BLaER1 (cell line): ENCODE results near the gene CIBAR2.
A peak's percentile ranks its signal among the peaks of the same experiment; 100 is the strongest.

ENCODE experiments used
- H3K27ac ChIP-seq: shearing (Covaris generic); formaldehyde crosslinking; 2 replicates; pipeline ENCODE4 v1.8.1; 2022
- H3K27me3 ChIP-seq: shearing (Covaris generic); formaldehyde crosslinking; 2 replicates; pipeline ENCODE4 v1.8.1; 2022
- H3K36me3 ChIP-seq: shearing (Covaris generic); formaldehyde crosslinking; 2 replicates; pipeline ENCODE4 v1.8.1; 2022
- H3K4me1 ChIP-seq: shearing (Covaris generic); formaldehyde crosslinking; 2 replicates; pipeline ENCODE4 v1.8.1; 2022
- H3K4me2 ChIP-seq: shearing (Covaris generic); formaldehyde crosslinking; 2 replicates; pipeline ENCODE4 v1.8.1; 2022
- H3K4me3 ChIP-seq: shearing (Covaris generic); formaldehyde crosslinking; 2 replicates; pipeline ENCODE4 v1.8.1; 2022
- H3K9ac ChIP-seq: shearing (Covaris generic); formaldehyde crosslinking; 2 replicates; pipeline ENCODE4 v1.8.1; 2022
- H3K9me3 ChIP-seq: shearing (Covaris generic); formaldehyde crosslinking; 2 replicates; pipeline ENCODE4 v1.8.1; 2022
- H4K20me1 ChIP-seq: shearing (Covaris generic); formaldehyde crosslinking; 2 replicates; pipeline ENCODE4 v1.8.1; 2022
- Cebpa-rat ChIP-seq: shearing (Covaris generic); IDR thresholded peaks from 2 replicates; pipeline ENCODE4 v1.8.1; 2022

CIBAR2 gene

DNA sequence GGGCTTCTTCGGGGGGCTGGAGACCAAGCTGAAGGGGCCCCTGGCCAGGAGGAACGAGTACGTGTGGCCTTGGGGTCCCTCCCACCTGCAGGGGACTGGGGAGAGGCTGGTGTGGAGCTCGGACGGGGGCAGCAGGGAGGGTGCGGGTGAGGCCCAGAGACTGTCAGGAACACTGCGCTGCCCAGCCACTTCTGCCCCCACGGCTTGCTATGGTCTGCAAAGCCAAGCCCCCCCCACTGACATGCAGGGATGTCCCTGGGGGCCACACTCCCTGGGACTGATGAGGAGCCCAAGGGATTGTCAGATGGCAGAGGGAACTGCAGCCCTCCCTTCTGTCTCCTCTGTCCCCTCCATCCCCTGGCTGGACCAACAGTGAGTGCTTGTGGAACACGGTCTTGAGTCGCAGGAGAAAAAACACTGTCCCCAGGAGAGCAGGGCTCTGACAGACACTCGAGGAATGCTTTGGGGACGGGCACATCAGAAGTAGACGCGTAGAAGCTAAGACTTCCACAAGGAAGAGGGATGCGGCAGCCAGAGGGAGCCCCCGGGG lies 34.6 kb downstream of the CIBAR2 start:
- H3K9me3 ChIP-seq, result no peaks in the 10 kb centered on the region
- no peak for TF ChIP-seq Cebpa-rat
- H3K4me2 ChIP-seq, result peak overlapping the region; percentile 66
- no peaks in the 10 kb centered on the region for H3K36me3 ChIP-seq
- no peak overlapping the region for H3K4me3 ChIP-seq
- peaks cover 46% of the 10 kb centered on the region for H3K4me1 ChIP-seq
- no peak overlapping the region for H3K27ac ChIP-seq
- H4K20me1 ChIP-seq, result peaks cover 3% of the 10 kb centered on the region
- H3K27me3 ChIP-seq, result peaks cover 48% of the 10 kb centered on the region
- H3K9ac ChIP-seq, result no peak overlapping the region

DNA sequence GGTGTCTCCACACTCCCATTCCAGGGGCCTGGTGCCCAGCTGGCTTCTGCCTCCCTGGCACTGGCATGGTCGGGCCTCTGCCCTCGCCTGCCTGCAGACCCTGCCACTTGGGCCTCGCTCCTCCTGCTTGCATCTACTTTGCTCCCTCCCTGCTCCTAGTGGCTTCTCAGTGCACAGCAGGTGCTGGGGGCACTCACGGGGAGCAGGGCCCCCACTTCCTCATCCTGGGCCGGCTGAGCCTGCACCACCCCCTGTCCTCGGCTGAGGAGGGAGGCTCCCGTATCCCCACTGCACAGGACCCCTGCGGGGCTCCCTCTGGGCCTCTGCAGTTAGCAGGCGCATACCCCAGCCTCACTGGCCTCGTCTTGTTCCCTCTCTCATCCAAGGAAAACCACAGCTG lies 35.2 kb downstream of the CIBAR2 start:
- Histone ChIP-seq H3K4me2 (peak overlapping the region; percentile 66), H3K9ac (no peak overlapping the region), H4K20me1 (no peaks in the 10 kb centered on the region; the same call in none of the 2 replicates), H3K36me3 (no peaks in the 10 kb centered on the region), H3K9me3 (no peaks in the 10 kb centered on the region), H3K27me3 (peaks cover 42% of the 10 kb centered on the region), H3K4me3 (no peak overlapping the region), H3K4me1 (peaks cover 41% of the 10 kb centered on the region), H3K27ac (no peak overlapping the region)
- no peak for TF ChIP-seq Cebpa-rat

DNA sequence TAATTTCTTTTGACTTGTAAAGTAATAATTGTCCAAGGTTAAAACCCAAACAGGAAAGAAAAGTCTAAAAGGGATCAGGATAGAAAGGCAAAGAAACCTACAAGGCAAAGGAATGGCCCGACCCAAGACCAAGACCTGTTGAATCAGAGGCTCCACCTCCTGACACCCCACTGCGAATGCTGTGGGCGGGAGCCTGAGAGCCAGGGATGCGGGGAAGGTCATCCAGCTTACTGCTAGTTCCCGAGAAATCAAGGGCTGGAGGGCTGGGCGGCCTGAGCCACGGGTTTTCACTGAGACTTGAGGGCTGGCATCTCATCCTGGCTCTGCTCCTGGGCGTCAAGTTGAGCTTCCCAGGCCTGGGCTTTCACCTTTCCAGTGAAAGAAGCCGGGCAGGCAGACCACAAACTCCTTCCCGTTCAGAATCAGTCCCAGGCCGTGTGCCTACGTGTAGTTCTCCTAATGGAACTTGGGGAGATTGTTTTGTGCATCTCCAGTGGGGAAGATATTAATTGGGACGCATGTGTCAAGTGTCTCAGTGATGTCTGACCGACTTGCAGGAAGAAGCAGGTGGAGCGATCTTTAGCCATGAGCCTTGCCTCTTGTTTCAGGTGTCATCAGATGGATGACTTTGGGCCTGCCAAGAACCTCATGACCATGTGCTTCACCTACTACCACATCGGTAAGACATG lies 36.9 kb downstream of the CIBAR2 start:
- Histone ChIP-seq H3K4me1 (peaks cover 32% of the 10 kb centered on the region), H3K27ac (no peak overlapping the region), H4K20me1 (no peaks in the 10 kb centered on the region; the same call in 1 of the 2 replicates), H3K4me3 (no peak overlapping the region), H3K9me3 (no peaks in the 10 kb centered on the region), H3K9ac (no peak overlapping the region), H3K27me3 (peaks cover 42% of the 10 kb centered on the region), H3K36me3 (no peaks in the 10 kb centered on the region), H3K4me2 (no peak overlapping the region)
- TF ChIP-seq Cebpa-rat, result no peak

DNA sequence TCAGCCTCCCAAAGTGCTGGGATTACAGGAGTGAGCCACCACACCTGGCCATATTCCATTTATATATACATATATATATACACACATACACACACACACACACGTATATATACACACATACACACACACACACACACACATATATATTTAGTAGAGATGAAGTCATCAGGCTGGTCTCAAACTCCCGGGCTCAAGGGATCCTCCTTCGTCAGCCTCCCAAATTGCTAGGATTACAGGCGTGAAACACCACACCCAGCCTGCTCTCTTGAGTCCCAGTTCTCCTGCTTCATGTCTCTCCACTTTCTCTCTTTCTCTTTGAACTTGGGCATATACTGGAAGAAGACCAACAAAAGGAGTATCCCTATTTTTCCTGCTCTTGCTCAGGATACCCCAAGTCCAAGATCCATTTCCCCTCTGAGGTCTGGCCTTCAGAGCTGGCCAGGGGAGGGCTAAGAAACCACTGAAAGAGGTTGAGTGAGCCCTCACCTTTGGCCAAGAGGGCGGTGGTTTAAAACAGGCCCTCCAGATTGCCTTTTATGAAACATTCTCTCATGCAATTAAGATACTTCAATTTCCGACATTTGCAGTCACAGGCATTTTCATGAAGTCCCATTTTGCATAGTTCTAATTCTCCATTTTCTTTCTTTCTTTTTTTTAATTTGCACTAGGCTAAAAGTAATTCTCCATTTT lies 37.9 kb downstream of the CIBAR2 start:
- Histone ChIP-seq H3K27ac (no peak overlapping the region), H3K4me2 (no peak overlapping the region), H3K27me3 (peaks cover 45% of the 10 kb centered on the region), H4K20me1 (no peaks in the 10 kb centered on the region; the same call in 1 of the 2 replicates), H3K4me3 (no peak overlapping the region), H3K36me3 (no peaks in the 10 kb centered on the region), H3K4me1 (peaks cover 38% of the 10 kb centered on the region), H3K9me3 (no peaks in the 10 kb centered on the region), H3K9ac (no peak overlapping the region)
- TF ChIP-seq Cebpa-rat, result no peak

DNA sequence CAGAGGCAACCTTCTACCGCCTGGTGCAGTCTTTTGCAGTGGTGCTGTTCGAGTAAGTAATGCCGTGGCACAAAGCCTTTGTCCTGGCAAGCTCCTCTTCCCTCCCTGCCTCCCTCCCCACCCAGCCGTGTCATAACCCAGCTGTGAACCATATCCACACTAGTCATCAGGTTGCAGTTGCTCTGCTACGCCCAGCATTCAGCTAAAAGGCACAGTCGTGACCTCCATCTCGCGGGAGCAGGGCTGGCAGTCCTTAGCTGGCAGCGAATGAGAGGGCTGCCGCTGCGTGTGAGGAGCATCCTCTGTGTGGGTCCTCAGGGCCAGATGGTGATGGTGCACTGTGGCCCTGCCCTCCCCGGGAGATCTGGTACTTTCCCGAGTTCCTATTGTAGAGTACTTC lies 39.3 kb downstream of the CIBAR2 start:
- Histone ChIP-seq H4K20me1 (no peaks in the 10 kb centered on the region; the same call in 1 of the 2 replicates), H3K36me3 (no peaks in the 10 kb centered on the region), H3K4me3 (no peak overlapping the region), H3K9me3 (no peaks in the 10 kb centered on the region), H3K27ac (no peak overlapping the region), H3K4me2 (no peak overlapping the region), H3K9ac (no peak overlapping the region), H3K4me1 (peaks cover 33% of the 10 kb centered on the region), H3K27me3 (peaks cover 40% of the 10 kb centered on the region)
- TF ChIP-seq Cebpa-rat, result no peak

DNA sequence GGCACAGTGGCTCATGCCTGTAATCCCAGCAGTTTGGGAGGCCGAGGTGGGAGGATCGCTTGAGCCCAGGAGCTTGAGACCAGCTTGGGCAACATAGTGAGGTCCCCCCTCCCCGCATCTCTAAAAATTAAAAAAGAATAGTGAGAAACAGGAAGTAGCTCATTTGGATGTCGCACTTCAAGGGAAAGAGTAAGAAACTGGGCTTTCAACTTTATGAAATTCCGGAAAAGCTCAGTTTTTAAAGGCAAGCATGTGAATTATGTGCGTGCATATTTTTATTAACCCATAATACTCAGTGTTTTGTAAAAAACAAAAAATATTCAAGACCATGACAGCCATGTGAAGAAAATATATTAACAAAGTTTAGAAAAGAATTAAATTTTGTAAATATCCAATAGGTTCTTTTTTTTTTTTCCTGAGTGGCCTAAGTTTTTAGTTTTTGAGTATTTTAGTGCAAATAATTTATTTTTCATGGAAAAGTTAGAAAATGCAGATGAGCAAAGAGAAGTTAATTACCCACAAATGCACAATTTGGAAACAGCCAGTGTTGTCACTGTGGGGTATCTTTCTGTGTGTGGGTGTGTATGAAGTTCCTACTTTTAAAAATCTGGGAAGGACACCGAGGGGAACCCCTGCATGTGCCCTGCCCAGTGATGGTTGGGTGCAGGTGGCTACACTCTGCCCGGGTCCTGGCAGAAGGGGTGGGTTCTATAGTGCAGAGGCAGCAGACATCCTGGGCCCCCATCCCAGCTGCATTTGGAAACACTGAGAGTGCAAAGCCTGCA lies 40.0 kb downstream of the CIBAR2 start:
- no peak for TF ChIP-seq Cebpa-rat
- no peaks in the 10 kb centered on the region for H3K9me3 ChIP-seq
- no peak overlapping the region for H3K27ac ChIP-seq
- H3K4me2 ChIP-seq, result no peak overlapping the region
- no peak overlapping the region for H3K9ac ChIP-seq
- H3K27me3 ChIP-seq, result peaks cover 40% of the 10 kb centered on the region
- H4K20me1 ChIP-seq, result peaks cover 4% of the 10 kb centered on the region; the same call in 1 of the 2 replicates
- no peak overlapping the region for H3K4me3 ChIP-seq
- no peaks in the 10 kb centered on the region for H3K36me3 ChIP-seq
- H3K4me1 ChIP-seq, result peaks cover 30% of the 10 kb centered on the region

DNA sequence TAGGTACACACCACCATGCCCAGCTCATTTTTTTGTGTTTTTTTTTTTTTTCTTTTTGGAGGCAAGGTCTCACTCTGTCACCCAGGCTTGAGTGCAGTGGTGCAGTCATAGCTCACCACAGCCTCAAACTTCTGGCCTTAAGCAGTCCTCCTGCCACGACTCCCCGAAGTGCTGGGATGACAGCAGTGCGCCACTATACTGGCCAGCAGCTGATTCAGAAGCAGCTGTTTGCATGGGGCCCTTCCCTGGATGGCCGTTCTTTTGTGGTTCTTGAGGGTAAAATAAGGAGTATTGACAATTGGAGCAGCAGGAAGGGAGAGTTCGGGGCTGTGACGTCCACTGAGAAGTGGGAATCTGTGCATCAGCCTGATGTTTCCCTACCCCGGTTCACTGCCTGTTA lies 43.1 kb downstream of the CIBAR2 start:
- Histone ChIP-seq H3K4me1 (peaks cover 25% of the 10 kb centered on the region), H3K4me3 (no peak overlapping the region), H4K20me1 (peaks cover 23% of the 10 kb centered on the region; the same call in 1 of the 2 replicates), H3K27ac (no peak overlapping the region), H3K27me3 (peaks cover 52% of the 10 kb centered on the region), H3K36me3 (no peaks in the 10 kb centered on the region), H3K9me3 (no peaks in the 10 kb centered on the region), H3K4me2 (no peak overlapping the region), H3K9ac (no peak overlapping the region)
- TF ChIP-seq Cebpa-rat, result no peak

DNA sequence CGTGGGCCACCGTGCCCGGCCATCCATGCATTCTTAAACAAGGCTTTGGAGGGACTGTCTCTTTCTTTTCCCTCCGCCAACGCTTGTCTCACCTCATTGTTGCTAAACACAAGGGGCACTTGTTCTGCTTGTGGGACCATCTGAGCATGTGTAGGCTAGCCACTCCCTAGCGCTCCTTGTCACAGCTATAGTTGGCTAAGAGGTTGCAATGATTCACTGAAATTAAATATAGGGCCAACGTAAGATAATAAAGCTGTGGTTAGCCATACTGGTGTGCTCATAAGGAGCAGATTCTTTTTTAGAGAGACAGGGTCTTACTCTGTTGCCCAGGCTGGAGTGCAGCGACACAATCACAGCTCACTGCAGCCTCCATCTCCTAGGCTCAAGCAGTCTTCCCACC lies 43.5 kb downstream of the CIBAR2 start:
- no peak overlapping the region for H3K9ac ChIP-seq
- no peaks in the 10 kb centered on the region for H3K9me3 ChIP-seq
- TF ChIP-seq Cebpa-rat, result no peak
- H3K4me3 ChIP-seq, result no peak overlapping the region
- H4K20me1 ChIP-seq, result peaks cover 23% of the 10 kb centered on the region; the same call in 1 of the 2 replicates
- no peaks in the 10 kb centered on the region for H3K36me3 ChIP-seq
- peaks cover 26% of the 10 kb centered on the region for H3K4me1 ChIP-seq
- no peak overlapping the region for H3K4me2 ChIP-seq
- H3K27ac ChIP-seq, result no peak overlapping the region
- H3K27me3 ChIP-seq, result peaks cover 56% of the 10 kb centered on the region

DNA sequence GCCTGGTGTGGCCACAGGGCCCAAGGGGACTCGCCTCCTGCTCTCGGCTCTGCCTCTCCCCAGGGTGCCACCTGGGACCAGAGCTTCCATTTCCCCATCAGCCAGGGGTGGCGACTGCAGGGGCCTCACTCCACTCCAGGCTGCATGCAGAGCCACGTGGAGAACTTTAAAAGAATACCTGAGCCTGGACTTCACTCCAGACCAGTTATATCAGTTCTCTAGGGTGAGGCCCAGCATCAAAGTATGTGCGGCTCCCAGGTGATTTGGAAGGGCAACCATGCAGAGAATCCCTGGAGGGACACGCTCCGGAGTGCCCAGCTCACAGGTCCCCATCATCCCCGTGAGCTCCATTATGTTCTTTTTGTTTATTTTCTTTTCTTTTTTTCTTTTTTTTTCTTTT lies 44.8 kb downstream of the CIBAR2 start:
- peak overlapping the region; percentile 55 for H3K4me2 ChIP-seq
- no peak overlapping the region for H3K27ac ChIP-seq
- peaks cover 35% of the 10 kb centered on the region for H4K20me1 ChIP-seq
- no peak for TF ChIP-seq Cebpa-rat
- H3K4me1 ChIP-seq, result peaks cover 39% of the 10 kb centered on the region
- no peak overlapping the region for H3K4me3 ChIP-seq
- peaks cover 69% of the 10 kb centered on the region for H3K27me3 ChIP-seq
- no peak overlapping the region for H3K9ac ChIP-seq
- H3K9me3 ChIP-seq, result no peaks in the 10 kb centered on the region
- H3K36me3 ChIP-seq, result no peaks in the 10 kb centered on the region

DNA sequence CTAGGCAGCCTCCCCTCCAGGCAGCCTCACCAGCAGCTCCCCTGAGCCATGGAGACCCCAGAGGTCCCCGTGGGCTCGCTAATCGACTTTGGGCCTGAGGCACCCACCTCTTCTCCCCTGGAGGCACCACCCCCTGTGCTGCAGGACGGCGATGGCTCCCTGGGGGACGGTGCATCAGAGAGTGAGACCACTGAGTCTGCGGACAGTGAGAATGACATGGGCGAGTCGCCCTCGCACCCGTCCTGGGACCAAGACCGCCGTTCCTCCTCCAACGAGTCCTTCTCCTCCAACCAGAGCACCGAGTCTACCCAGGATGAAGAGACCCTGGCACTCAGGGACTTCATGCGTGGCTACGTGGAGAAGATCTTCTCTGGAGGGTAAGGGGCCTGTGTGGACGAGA lies 45.2 kb downstream of the CIBAR2 start:
- Histone ChIP-seq H3K36me3 (no peaks in the 10 kb centered on the region), H3K4me1 (peaks cover 41% of the 10 kb centered on the region), H3K4me3 (no peak overlapping the region), H4K20me1 (peaks cover 37% of the 10 kb centered on the region), H3K9ac (no peak overlapping the region), H3K9me3 (no peaks in the 10 kb centered on the region), H3K27ac (no peak overlapping the region), H3K27me3 (peaks cover 69% of the 10 kb centered on the region), H3K4me2 (peak overlapping the region; percentile 55)
- TF ChIP-seq Cebpa-rat, result no peak
